ENCODE results near the gene RGS7. TPM values are rescaled to one million over a fixed set of nuclear protein-coding genes. Genes with fewer than 3 reads are reported as not detected.

RGS7 gene
- total RNA-seq, 1 donor from 2014 or later = not detected

DNA sequence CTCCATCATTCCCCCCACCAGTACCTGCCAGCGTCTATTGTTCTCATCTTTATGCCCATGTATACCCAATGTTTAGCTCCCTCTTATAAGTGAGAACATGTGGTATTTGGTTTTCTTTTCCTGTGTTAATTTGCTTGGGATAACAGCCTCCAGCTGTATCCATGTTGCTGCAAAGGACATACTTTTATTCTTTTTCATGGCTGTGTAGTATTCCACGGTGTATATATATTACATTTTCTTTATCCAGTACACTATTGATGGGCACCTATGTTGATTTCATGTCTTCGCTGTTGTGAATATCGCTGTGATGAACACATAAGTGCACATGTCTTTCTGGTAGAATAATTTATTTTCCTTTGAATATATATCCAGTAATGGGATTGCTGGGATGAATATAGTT is 431.7 kb downstream of the RGS7 start:
- no peak overlapping the region for H3K4me3 ChIP-seq
- intact Hi-C loops (cut with DNase I) = no loop called here
- H3K36me3 ChIP-seq = no peaks in the 10 kb centered on the region
- TF ChIP-seq POLR2AphosphoS5 (IDR thresholded peaks at IDR 0.05; ENCODE audit: insufficient read depth in 1 of 2, low read depth in 1 of 2) = no peak
- TF ChIP-seq, protein P1, sequence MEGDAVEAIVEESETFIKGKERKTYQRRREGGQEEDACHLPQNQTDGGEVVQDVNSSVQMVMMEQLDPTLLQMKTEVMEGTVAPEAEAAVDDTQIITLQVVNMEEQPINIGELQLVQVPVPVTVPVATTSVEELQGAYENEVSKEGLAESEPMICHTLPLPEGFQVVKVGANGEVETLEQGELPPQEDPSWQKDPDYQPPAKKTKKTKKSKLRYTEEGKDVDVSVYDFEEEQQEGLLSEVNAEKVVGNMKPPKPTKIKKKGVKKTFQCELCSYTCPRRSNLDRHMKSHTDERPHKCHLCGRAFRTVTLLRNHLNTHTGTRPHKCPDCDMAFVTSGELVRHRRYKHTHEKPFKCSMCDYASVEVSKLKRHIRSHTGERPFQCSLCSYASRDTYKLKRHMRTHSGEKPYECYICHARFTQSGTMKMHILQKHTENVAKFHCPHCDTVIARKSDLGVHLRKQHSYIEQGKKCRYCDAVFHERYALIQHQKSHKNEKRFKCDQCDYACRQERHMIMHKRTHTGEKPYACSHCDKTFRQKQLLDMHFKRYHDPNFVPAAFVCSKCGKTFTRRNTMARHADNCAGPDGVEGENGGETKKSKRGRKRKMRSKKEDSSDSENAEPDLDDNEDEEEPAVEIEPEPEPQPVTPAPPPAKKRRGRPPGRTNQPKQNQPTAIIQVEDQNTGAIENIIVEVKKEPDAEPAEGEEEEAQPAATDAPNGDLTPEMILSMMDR (IDR thresholded peaks at IDR 0.05) = no peak
- TF ChIP-seq POLR2A (IDR thresholded peaks at IDR 0.05) = no peak
- DNase-seq (ENCODE audit: extremely low spot score in 2 of 2) = no peak
- H3K4me1 ChIP-seq = no peaks in the 10 kb centered on the region
- no peaks in the 10 kb centered on the region for H3K9me3 ChIP-seq
- no peak overlapping the region for H3K27ac ChIP-seq
- H3K27me3 ChIP-seq = no peaks in the 10 kb centered on the region

DNA sequence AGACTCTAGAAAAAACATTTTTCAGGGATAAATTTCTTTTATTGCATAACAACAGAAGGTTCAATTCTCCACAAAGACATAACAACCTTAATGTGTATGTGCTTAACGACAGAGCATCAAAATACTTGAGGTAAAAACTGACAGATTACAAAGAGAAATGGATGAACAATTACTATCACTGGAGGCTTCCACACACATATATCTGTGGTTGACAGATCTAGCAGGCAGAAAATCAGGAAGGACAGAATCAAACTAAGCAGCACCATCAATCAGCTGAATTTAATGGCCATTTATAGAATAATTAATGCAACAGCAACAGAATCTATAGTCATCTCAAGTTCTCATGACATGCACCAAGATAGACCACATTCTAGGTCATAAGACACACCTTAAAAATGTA is 439.0 kb downstream of the RGS7 start:
- intact Hi-C loops (cut with DNase I) = no loop called here
- H3K36me3 ChIP-seq = no peaks in the 10 kb centered on the region
- no peak overlapping the region for H3K27ac ChIP-seq
- no peaks in the 10 kb centered on the region for H3K27me3 ChIP-seq
- no peaks in the 10 kb centered on the region for H3K4me1 ChIP-seq
- H3K4me3 ChIP-seq = no peak overlapping the region
- DNase-seq (ENCODE audit: extremely low spot score in 2 of 2) = no peak
- H3K9me3 ChIP-seq = no peaks in the 10 kb centered on the region
- no peak for TF ChIP-seq POLR2AphosphoS5 (IDR thresholded peaks at IDR 0.05; ENCODE audit: insufficient read depth in 1 of 2, low read depth in 1 of 2)
- TF ChIP-seq, protein P1 (IDR thresholded peaks at IDR 0.05) = no peak
- TF ChIP-seq POLR2A (IDR thresholded peaks at IDR 0.05) = no peak

DNA sequence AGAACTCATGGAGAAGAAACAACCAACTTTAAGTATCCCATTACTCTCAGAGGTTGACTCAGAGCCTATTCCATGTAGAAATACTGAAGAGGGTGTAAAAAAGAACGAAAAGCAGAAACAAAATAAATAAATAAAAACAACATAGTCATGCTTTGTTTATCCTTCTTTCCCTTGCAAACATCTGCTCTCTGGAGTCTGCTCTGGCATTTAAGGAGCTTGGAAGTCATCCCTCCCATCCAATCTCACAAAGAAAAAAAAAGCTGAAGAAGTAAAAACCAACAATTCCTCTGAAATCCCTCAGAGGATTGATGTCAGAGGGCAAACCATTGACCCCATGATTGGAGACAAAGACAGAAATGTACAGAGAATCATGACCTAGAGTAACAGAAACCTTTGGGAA is 442.5 kb downstream of the RGS7 start:
- TF ChIP-seq POLR2AphosphoS5 (IDR thresholded peaks at IDR 0.05; ENCODE audit: insufficient read depth in 1 of 2, low read depth in 1 of 2) (no peak), POLR2A (IDR thresholded peaks at IDR 0.05) (no peak)
- TF ChIP-seq, protein P1 (IDR thresholded peaks at IDR 0.05) = no peak
- Histone ChIP-seq H3K27me3 (no peaks in the 10 kb centered on the region), H3K4me3 (no peak overlapping the region), H3K9me3 (no peaks in the 10 kb centered on the region), H3K4me1 (no peaks in the 10 kb centered on the region), H3K27ac (no peak overlapping the region), H3K36me3 (no peaks in the 10 kb centered on the region)
- no peak for DNase-seq (ENCODE audit: extremely low spot score in 2 of 2)
- intact Hi-C loops (cut with DNase I) = no loop called here

DNA sequence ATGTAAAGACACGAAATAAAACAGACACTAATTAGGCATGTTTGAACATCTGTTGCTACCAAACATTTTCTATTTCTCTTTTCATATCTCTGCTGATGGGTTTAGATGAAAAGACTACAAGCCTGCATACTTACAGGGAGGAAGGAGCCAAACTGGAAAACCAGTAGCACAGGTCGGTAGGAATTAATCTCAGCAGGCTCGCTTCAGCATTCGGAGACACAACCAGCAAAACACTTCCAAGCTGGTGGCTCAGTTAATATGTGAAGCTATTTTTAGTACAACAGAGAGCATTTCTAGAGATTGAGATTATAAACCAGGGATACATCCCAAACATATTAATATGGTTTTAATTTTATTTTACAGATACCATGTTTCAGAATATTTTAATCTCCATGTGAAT is 444.2 kb downstream of the RGS7 start:
- no peak for DNase-seq (ENCODE audit: extremely low spot score in 2 of 2)
- Histone ChIP-seq H3K36me3 (no peaks in the 10 kb centered on the region), H3K4me3 (no peak overlapping the region), H3K9me3 (no peaks in the 10 kb centered on the region), H3K27ac (no peak overlapping the region), H3K27me3 (no peaks in the 10 kb centered on the region), H3K4me1 (no peaks in the 10 kb centered on the region)
- intact Hi-C loops (cut with DNase I) = no loop called here
- TF ChIP-seq POLR2AphosphoS5 (IDR thresholded peaks at IDR 0.05; ENCODE audit: insufficient read depth in 1 of 2, low read depth in 1 of 2) (no peak), POLR2A (IDR thresholded peaks at IDR 0.05) (no peak)
- TF ChIP-seq, protein P1 (IDR thresholded peaks at IDR 0.05) = no peak

DNA sequence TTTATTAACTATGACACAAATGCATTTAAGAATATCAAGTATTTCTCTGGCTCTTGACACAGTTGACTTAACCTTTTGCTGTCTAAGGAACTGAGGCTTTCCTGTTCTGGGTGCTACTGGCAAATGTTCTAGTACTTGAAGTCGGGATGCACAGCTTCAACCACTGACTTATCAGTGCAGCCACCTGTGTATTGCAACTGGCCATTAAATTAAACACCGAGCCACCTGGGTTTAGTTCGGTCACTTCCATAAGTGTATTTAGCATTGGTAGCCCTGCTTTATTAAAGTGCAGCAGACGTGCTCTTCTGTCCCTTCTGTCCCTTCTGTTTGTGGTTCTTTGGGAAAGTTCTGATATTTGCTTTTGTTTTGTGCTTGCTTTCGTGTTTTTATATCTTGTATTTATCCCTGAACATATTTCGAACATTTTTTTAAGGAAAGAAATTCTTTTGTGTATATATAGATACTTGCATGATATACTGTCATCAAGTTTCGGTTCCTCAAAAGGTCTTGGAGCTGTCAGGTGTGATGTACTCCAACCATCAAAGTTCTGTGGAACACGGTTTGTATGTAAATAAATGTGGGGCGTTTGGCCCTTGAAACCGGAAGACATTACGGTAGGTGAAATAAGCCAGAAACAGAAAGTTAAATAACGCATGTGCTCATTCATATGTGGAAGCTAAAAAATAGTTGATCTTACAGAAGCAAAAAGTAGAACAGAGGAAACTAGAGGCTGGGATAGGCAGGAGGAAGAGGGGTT is 447.1 kb downstream of the RGS7 start:
- TF ChIP-seq POLR2A (IDR thresholded peaks at IDR 0.05) = no peak
- TF ChIP-seq POLR2AphosphoS5 (IDR thresholded peaks at IDR 0.05; ENCODE audit: insufficient read depth in 1 of 2, low read depth in 1 of 2) = no peak
- TF ChIP-seq, protein P1 (IDR thresholded peaks at IDR 0.05) = no peak
- H3K4me3 ChIP-seq = no peak overlapping the region
- DNase-seq (ENCODE audit: extremely low spot score in 2 of 2) = no peak

More for the DNA sequence above, 447.1 kb downstream of the RGS7 start:
- Histone ChIP-seq H3K9me3 (no peaks in the 10 kb centered on the region), H3K36me3 (no peaks in the 10 kb centered on the region), H3K4me1 (no peaks in the 10 kb centered on the region), H3K27me3 (no peaks in the 10 kb centered on the region), H3K27ac (no peak overlapping the region)
- intact Hi-C loops (cut with DNase I) = no loop called here

Data from vagina (tissue), 2 donors.